HG02970 (cell line): ENCODE data around the gene RAB26.

ENCODE experiments used
- ATAC-seq: cut with Tn5 transposase; IDR thresholded peaks from one replicate; pipeline ENCODE4 v1.9.1; 2021; ENCODE audit warnings: mild to moderate bottlenecking, moderate library complexity, moderate number of reproducible peaks; ENCODE audit not compliant: unreplicated experiment, low FRiP score

Gene RAB26

DNA sequence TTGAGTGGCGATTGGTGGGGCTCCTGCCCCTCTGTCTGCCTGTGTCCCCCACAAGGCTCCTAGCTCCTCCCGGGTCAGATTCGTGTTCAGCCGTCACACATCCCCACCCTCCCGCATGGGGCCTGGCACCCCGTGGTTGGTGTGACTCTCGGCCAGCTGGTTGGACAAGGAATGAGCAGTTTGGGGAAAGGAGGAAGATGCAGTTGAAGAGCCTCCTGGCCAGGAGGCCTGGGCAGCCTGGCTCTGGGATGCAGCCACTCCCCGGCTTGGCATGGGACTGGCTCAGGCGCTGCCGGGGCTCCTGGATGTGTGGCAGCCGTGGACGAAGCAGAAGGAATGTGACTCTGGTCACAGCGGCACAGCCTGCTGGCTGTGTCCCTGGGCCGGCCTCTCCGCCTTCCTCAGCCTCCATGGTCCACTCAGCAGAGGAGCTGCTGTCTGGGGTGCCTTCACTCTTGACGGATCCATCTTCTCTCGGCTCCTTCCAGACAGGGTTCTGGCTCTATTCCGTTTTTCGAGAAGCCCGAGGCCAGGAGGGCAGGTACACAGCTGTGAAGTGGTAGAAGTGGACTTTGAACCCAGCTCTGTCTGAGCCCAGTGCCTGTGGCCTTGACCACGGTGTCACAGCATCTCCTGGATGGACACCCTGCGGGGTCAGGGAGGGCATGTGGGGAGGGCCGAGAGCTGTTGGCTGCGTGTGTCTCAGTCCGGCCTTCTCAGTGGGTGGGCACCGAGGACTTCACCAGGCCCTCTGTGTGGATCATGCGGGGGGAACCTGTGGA is 9.2 kb downstream of the RAB26 start:
- ATAC-seq: no peak

GRCh38 chr16:2158262-2158638 is 9.8 kb downstream of the RAB26 start:
- no peak for ATAC-seq

GRCh38 chr16:2159175-2159838 is 10.9 kb downstream of the RAB26 start:
- ATAC-seq: no peak

GRCh38 chr16:2160915-2161551 is 12.6 kb downstream of the RAB26 start:
- ATAC-seq: no peak

DNA sequence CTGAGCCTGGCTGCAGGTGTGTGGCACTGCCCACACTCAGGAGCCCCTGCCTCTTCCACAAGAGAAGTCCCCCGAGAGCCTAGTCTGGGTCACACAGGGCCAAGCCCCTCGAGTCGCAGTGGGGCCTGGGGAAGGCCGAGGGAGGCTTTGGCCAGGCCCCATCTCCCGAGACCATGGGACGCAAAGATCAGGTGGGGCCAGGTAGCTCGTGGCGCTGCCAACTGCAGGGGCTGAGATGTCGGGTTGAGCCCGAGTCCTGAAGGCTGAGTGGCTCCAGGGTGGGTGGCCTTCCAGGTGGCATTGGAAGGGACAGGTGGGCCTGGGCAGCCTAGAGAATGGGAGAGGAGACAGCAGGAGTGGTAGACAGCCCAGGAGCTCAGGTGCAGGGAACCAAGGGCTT is 13.5 kb downstream of the RAB26 start:
- ATAC-seq: no peak

DNA sequence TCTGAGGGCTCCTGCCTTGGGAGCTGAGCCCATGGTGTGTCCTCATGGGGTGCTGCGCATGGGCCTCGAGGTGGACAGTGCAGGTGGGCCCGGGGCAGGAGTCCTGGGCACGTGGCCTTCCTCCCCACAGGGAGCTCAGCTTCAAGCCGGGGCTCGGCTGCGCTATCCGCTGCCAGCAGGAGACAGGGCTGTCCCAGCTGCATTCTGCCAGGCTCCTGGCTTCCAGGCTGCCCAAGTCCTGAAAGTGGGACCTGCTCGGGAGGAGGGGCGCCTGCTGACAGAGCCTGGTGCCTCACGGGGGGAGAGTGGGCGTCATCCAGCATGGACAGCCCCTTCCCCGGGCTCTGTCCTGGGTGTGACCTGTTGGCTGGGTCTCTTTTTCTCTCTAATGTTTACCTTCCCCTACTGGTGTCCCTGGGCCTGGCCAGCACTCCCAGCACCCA is 14.3 kb downstream of the RAB26 start:
- no peak for ATAC-seq

- ATAC-seq: no peak
These were observed 14.9 kb downstream of the RAB26 start for GRCh38 chr16:2163211-2163881.

GRCh38 chr16:2165861-2166260 is 17.4 kb downstream of the RAB26 start:
- no peak for ATAC-seq

GRCh38 chr16:2166263-2167067 is 18.0 kb downstream of the RAB26 start:
- ATAC-seq: no peak

DNA sequence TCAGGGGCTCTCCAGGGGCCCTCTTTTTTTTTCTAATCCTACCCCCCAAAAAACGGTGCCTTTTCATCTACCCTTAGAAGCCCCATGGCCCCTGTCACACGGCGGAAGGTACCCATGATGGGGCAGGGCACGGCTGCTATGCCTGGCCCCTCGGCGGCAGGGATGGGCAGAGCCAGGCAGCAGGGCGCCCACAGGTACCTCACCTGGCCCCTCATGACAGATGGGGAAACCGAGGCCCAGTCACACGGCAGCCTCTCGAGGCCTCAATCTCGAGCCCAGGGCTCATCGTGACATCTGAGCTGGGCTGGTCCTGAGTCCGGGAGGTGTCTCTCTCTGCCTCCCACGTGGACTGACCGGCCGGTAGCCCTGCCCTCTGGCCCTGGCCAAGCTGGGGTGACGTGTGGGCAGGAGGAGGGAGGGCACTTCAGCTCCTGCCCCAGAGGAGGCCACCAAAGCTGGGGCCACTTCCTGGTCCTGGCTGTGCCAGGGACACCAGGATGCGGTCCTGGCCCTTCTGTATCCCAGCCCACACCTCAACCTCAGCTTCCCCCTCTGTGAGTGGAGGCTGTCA is 18.7 kb downstream of the RAB26 start:
- no peak for ATAC-seq

- no peak for ATAC-seq
These were observed 21.7 kb downstream of the RAB26 start for GRCh38 chr16:2170080-2170479.

DNA sequence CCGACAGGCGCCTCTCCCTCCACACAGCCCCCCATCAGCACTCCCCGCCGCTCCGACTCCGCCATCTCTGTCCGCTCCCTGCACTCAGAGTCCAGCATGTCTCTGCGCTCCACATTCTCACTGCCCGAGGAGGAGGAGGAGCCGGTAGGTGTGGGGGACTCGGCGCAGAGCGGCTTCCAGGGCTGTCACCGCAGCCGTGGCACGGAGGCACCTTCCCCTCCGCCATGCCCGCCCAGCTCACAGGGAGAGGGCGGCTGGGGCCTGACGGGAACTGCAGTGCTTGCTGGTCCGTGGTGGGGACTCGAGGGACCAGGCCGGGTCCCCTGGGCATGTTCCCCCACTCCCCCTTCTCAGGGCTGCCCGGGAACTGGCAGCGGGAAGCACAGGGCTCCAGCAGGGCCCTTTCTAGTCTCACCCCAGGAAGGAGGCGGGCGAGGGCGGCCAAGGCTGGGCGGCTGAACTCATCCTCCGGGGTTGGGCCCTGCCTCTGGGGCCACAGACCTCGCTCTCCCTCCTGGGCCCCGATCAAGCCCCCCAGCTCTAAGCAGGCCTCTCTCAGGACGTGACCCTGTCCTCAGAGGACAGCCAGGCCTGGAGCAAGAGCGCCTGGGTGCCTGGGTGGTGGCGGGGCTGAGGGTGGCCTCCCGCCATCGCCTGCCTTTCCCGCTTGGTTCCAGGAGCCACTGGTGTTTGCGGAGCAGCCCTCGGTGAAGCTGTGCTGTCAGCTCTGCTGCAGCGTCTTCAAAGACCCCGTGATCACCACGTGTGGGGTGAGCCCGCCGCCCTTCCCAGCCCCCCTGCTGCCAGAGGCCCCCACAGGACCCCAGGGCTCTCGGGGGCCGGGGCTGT is 22.4 kb downstream of the RAB26 start:
- no peak for ATAC-seq

DNA sequence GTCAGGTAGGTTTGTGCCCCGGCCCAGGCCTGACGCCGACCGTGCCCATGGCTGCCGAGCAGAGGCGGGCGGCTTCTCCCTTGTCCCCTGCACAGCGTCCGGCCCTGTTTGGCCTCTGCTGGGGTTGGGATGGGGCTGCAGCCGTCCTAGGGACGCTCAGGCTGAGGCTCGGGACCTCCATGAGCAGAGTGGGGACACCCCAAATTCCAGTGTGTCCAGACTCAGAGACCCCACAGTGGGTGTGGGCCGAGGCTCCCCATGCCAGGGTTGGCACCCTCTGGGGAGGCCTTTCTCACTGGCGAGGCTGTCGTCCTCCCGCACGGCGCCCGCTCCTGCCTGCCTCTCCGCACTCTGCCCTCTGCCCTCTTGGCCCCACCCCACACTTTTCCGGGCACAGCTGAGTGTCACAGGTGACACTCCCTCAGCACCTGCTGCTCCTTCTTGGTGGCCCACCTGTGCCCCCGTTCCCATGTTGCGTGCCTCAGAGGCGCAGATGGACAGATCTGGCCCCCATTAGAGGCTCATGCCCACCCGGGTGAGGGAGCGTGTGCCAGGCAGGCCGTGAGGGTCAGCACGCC is 23.3 kb downstream of the RAB26 start:
- no peak for ATAC-seq

DNA sequence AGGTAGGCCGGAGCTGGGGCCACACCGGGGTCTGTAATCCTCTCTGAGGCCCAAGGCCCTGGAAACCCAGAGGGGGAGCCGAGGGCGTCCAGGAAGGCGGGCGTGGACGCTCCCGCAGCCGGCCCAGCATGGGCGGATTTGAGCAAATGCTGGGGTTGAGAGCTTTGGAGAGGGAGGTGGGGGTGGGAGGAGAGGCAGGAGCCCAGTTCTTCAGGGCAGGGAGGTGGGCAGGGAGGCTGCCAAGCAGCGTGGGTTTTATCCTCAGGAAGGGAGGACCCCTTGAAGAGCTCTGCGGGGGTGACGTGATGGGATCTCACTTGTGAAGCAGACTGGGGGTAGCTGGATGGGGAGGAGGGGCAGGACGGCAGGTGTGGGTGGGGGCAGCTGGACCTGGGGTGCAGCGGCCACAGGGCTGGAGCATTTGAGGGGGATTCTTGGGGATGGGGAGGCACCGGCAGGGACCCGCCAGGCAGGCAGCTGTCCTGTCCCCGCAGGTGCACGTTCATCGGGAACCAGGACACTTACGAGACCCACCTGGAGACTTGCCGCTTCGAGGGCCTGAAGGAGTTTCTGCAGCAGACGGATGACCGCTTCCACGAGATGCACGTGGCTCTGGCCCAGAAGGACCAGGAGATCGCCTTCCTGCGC is 24.4 kb downstream of the RAB26 start:
- ATAC-seq: no peak

DNA sequence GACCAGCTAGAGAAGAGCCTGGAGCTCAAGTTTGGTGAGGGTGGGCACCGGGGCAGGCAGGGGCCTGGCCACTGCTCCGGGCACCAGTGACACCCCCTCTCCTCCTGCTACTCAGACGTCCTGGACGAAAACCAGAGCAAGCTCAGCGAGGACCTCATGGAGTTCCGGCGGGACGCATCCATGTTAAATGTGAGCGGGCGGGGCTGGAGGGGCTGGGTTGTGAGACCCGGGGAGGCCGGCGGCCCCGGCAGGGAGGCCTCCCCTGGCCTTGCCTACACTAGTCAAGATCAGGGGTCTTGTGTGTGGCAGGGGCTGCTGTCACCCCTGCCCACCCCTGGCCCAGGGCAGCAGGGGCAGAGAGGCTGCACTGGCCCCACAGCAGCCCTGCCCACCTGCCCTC is 24.9 kb downstream of the RAB26 start:
- ATAC-seq: no peak

DNA sequence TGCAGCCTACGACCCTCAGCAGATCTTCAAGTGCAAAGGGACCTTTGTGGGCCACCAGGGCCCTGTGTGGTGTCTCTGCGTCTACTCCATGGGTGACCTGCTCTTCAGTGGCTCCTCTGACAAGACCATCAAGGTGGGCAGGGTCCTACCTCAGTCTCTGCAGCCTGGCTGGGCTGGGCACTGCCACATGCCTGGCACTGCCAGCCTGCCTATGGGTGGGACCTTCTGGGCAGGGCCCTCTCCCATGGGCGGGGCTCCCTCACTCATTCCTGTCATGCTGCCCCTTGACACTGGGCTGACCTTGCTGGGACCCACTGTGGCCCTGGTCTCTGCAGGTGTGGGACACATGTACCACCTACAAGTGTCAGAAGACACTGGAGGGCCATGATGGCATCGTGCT is 25.5 kb downstream of the RAB26 start:
- no peak for ATAC-seq

- no peak for ATAC-seq
These were observed 26.1 kb downstream of the RAB26 start for GRCh38 chr16:2174396-2175131.

DNA sequence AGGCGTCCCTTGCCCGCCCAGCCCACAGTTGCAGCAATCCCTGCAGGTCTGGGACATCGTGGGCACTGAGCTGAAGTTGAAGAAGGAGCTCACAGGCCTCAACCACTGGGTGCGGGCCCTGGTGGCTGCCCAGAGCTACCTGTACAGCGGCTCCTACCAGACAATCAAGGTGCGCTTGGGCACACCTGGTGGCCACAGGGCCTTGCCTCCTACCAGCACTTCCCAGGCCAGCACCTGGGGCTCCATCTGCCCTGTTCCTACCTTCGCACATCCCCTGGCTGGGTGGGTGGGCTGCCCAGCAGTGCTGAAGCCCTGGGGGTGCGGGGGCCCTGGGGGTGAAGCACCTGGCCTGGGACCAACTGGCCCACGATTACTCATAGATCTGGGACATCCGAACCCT is 27.0 kb downstream of the RAB26 start:
- ATAC-seq: no peak
